Central memory CD8-positive, alpha-beta T cell (primary cell): ENCODE results near the gene SELENOF.

Experiments
- ATAC-seq: fragments of 150-1000 bp; cut with Tn5 transposase; replicated peaks from 2 replicates; pipeline ENCODE4 v1.10.0; 2022; ENCODE audit warnings: mild to moderate bottlenecking, moderate FRiP score, moderate number of reproducible peaks; ENCODE audit not compliant: poor library complexity, severe bottlenecking; ENCODE audit errors: extremely low read depth
- DNase-seq, 2 donors: peaks; one replicate each; pipeline ENCODE4 v3.0.0; 2021; ENCODE audit warnings: low spot score in 2 of 2
- H3K27ac Mint-ChIP-seq: one replicate; pipeline ENCODE4 v1.8.0; 2022; ENCODE audit warnings: low read depth, mild to moderate bottlenecking, moderate library complexity, mixed read lengths
- H3K27me3 Mint-ChIP-seq: one replicate; pipeline ENCODE4 v1.8.0; 2022; ENCODE audit warnings: mixed read lengths
- H3K36me3 Mint-ChIP-seq: one replicate; pipeline ENCODE4 v1.8.0; 2022; ENCODE audit warnings: mild to moderate bottlenecking, moderate library complexity, mixed read lengths; ENCODE audit not compliant: insufficient read depth
- H3K4me1 Mint-ChIP-seq: one replicate; pipeline ENCODE4 v1.8.0; 2022; ENCODE audit warnings: mixed read lengths
- H3K4me3 Mint-ChIP-seq: one replicate; pipeline ENCODE4 v1.8.0; 2022; ENCODE audit warnings: mild to moderate bottlenecking, moderate library complexity, mixed read lengths
- H3K9me3 Mint-ChIP-seq: one replicate; pipeline ENCODE4 v1.8.0; 2022; ENCODE audit warnings: mixed read lengths

SELENOF gene

GRCh38 chr1:86865973-86866637 lies 47.8 kb downstream of the SELENOF start:
- H3K27me3 Mint-ChIP-seq, result no peaks in the 10 kb centered on the region
- H3K4me3 Mint-ChIP-seq, result no peak overlapping the region
- ATAC-seq (no peak), DNase-seq (no peak)
- peaks cover 13% of the 10 kb centered on the region for H3K36me3 Mint-ChIP-seq
- H3K27ac Mint-ChIP-seq, result no peak overlapping the region
- H3K9me3 Mint-ChIP-seq, result no peaks in the 10 kb centered on the region
- H3K4me1 Mint-ChIP-seq, result peaks cover 26% of the 10 kb centered on the region

- Mint-ChIP-seq H3K4me1 (peaks cover 14% of the 10 kb centered on the region), H3K4me3 (no peak overlapping the region), H3K27ac (no peak overlapping the region), H3K27me3 (no peaks in the 10 kb centered on the region), H3K36me3 (peaks cover 18% of the 10 kb centered on the region), H3K9me3 (no peaks in the 10 kb centered on the region)
- DNase-seq, result no peak
- ATAC-seq, result no peak
Measured at GRCh38 chr1:86862920-86863319, 51.0 kb downstream of the SELENOF start.

- no peak for ATAC-seq
- Mint-ChIP-seq H3K4me3 (no peak overlapping the region), H3K27ac (peak overlapping the region; percentile 26), H3K36me3 (peaks cover 18% of the 10 kb centered on the region), H3K4me1 (peaks cover 9% of the 10 kb centered on the region), H3K9me3 (no peaks in the 10 kb centered on the region), H3K27me3 (no peaks in the 10 kb centered on the region)
- no peak for DNase-seq
Measured at GRCh38 chr1:86861424-86861823, 52.5 kb downstream of the SELENOF start.

- DNase-seq (no peak), ATAC-seq (no peak)
- H3K4me3 Mint-ChIP-seq, result no peak overlapping the region
- no peaks in the 10 kb centered on the region for H3K9me3 Mint-ChIP-seq
- peaks cover 14% of the 10 kb centered on the region for H3K36me3 Mint-ChIP-seq
- peaks cover 4% of the 10 kb centered on the region for H3K4me1 Mint-ChIP-seq
- no peak overlapping the region for H3K27ac Mint-ChIP-seq
- H3K27me3 Mint-ChIP-seq, result no peaks in the 10 kb centered on the region
Measured at GRCh38 chr1:86860424-86860823, 53.5 kb downstream of the SELENOF start.

DNA sequence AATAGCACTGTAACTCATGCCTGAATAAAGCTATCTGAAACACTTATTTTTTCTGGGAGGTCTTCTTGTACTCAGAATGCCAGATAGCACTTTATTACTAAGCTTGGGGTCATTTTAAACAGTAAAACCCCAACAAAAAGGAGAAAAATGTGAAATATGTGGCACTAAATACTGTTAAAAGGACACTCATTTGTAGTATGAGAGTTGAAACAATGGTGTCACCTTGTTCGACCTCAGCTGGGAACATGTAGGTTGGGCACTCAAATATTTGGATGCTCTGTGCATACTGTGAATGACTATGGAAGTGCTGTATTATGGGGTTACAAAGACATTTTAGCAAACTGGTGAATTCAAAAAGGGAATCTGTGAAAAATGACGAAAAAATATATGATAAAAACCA lies 53.9 kb downstream of the SELENOF start:
- ATAC-seq (no peak), DNase-seq (no peak)
- Mint-ChIP-seq H3K36me3 (peaks cover 11% of the 10 kb centered on the region), H3K9me3 (no peaks in the 10 kb centered on the region), H3K27ac (no peak overlapping the region), H3K4me3 (no peak overlapping the region), H3K27me3 (no peaks in the 10 kb centered on the region), H3K4me1 (peaks cover under 1% of the 10 kb centered on the region)

- no peaks in the 10 kb centered on the region for H3K27me3 Mint-ChIP-seq
- DNase-seq, result no peak
- peaks cover 9% of the 10 kb centered on the region for H3K36me3 Mint-ChIP-seq
- H3K4me1 Mint-ChIP-seq, result no peaks in the 10 kb centered on the region
- no peak overlapping the region for H3K27ac Mint-ChIP-seq
- ATAC-seq, result no peak
- H3K9me3 Mint-ChIP-seq, result no peaks in the 10 kb centered on the region
- H3K4me3 Mint-ChIP-seq, result no peak overlapping the region
Measured at GRCh38 chr1:86858524-86859261, 55.2 kb downstream of the SELENOF start.

DNA sequence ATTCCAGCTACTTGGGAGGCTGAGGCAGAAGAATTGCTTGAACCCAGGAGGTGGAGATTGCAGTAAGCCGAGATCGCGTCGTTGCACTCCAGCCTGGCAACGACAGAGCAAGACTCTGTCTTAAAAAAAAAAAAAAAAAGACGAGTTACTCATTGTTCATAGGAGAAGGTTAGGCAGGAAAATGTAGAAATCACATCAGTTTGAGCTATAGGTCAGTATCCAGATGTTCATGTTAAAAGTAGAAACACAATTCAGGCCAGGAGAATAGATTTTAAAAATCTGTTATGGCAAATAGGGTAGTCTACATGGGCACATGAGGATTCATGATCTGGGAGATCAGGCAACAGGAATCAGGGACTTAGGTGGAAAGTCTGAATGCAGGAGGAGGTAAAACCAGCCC lies 57.7 kb downstream of the SELENOF start:
- peaks cover 5% of the 10 kb centered on the region for H3K36me3 Mint-ChIP-seq
- no peaks in the 10 kb centered on the region for H3K27me3 Mint-ChIP-seq
- no peak overlapping the region for H3K4me3 Mint-ChIP-seq
- ATAC-seq (no peak), DNase-seq (no peak)
- H3K4me1 Mint-ChIP-seq, result peaks cover 5% of the 10 kb centered on the region
- no peaks in the 10 kb centered on the region for H3K9me3 Mint-ChIP-seq
- no peak overlapping the region for H3K27ac Mint-ChIP-seq

DNA sequence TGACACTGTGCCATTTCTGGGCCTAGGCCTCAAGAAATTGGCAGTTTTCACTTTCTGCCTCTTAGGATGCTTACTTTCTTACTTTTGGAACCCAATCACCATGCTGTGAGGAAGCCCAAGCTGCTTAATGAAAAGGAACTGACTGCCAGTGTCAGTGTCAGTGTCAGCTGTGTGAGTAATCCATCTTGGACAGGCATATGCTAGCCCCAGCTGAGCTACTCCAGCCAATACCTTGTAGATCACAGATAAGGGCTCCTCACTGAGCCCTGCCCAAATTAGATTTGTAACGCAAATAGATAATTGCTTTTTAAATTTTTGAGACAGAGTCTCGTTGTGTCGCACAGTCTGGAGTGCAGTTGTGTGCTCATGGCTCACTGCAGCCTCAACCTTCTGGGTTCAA lies 59.6 kb downstream of the SELENOF start:
- Mint-ChIP-seq H3K9me3 (no peaks in the 10 kb centered on the region), H3K36me3 (peaks cover 2% of the 10 kb centered on the region), H3K4me3 (no peak overlapping the region), H3K27ac (no peak overlapping the region), H3K27me3 (peaks cover 11% of the 10 kb centered on the region), H3K4me1 (peaks cover 5% of the 10 kb centered on the region)
- ATAC-seq, result no peak
- no peak for DNase-seq

DNA sequence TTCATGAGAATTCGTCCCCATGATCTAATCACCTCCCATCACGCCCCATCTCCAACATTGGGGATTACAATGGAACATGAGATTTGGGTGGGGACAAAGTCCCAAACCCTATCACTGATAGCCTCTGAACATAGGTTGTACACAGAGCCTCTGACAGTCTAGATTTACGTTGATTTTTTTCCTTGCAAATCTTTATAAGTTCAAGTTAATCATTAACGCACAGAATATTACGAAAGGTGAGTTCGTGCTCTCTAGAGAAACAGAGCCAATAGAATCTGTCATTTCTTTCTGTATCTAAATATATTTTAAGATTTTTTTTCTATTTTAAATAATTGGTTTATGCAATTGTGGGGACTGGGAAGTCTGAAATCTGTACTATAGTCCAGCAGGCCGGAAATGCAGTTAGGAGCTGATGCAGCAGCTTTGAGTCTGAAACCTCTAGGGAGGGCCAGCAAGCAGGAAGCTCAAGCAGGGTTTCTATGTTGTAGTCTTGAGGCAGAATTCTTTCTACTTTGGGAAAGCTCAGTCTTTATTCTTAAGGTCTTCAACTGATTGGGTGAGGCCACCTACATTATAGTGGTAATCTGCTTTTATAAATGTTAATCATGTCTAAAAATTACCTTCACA lies 61.0 kb downstream of the SELENOF start:
- Mint-ChIP-seq H3K36me3 (no peaks in the 10 kb centered on the region), H3K27me3 (peaks cover 15% of the 10 kb centered on the region), H3K4me3 (no peak overlapping the region), H3K9me3 (no peaks in the 10 kb centered on the region), H3K4me1 (peaks cover 5% of the 10 kb centered on the region), H3K27ac (no peak overlapping the region)
- DNase-seq (no peak), ATAC-seq (no peak)

- Mint-ChIP-seq H3K4me3 (no peak overlapping the region), H3K9me3 (no peaks in the 10 kb centered on the region), H3K36me3 (no peaks in the 10 kb centered on the region), H3K27me3 (peaks cover 15% of the 10 kb centered on the region), H3K4me1 (peaks cover 5% of the 10 kb centered on the region), H3K27ac (no peak overlapping the region)
- ATAC-seq, result no peak
- DNase-seq, result no peak
Measured at GRCh38 chr1:86852289-86852688, 61.6 kb downstream of the SELENOF start.

DNA sequence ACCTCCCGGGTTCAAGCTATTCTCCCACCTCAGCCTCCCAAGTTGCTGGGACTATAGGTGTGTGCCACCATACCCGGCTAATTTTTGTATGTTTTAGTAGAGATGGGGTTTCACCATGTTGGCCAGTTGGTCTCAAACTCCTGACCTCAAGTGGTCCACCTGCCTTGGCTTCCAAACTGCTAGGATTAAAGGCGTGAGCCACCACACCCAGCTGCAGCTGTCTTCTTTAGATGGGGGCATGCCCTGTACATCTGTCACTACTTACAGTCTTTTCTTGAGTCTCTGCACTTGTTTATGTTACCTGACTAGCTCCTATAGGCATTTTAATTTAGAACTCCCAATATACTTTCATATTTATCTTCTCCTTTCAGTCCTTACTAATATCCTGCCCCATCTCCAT lies 64.2 kb downstream of the SELENOF start:
- Mint-ChIP-seq H3K27me3 (peaks cover 15% of the 10 kb centered on the region), H3K9me3 (no peaks in the 10 kb centered on the region), H3K4me3 (no peak overlapping the region), H3K27ac (no peak overlapping the region), H3K36me3 (no peaks in the 10 kb centered on the region), H3K4me1 (peaks cover 5% of the 10 kb centered on the region)
- ATAC-seq (no peak), DNase-seq (no peak)

DNA sequence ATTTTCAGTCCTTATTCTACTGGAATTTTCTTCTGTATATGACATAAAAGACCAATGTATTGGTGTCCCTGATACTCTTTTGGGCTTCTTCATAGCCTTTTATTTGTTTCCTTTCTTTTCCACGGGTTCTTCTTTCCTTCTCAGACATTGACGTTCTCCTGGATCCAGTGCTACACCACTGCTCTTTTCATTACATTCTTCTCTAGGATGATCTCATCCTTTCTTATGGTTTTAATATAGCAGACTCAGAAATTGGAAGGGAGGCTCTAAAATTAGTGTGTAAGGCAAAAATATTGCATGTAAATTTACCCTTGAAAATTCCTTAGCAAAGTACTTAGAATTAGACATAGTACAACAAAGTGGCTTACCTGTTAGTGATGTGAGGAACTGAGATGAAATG lies 65.3 kb downstream of the SELENOF start:
- no peak overlapping the region for H3K27ac Mint-ChIP-seq
- H3K4me3 Mint-ChIP-seq, result no peak overlapping the region
- H3K4me1 Mint-ChIP-seq, result peaks cover 5% of the 10 kb centered on the region
- no peaks in the 10 kb centered on the region for H3K9me3 Mint-ChIP-seq
- DNase-seq, result no peak
- ATAC-seq, result no peak
- peaks cover 18% of the 10 kb centered on the region for H3K27me3 Mint-ChIP-seq
- no peaks in the 10 kb centered on the region for H3K36me3 Mint-ChIP-seq

DNA sequence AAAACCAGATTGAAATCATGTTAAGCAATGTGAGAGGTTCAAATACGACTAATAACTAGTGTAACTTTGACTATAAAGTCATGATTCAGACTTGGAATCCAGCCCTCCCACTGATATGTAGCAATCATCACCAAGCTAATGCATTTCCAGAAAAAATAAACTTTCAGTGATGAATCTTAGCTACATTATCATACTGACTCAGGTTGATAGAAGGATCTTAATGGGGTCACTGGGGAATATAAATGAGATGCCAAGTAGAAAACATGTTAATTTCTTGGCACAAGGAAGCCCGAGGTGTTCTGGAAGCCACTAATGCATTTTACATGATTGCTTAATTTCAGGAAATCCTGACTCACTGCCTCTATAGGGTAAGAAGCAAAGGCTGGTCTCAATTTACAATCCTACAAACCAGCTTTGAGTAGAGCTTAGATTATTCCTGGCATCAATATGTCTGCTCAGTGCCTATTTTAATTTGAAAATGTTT lies 67.7 kb downstream of the SELENOF start:
- no peak overlapping the region for H3K27ac Mint-ChIP-seq
- H3K4me1 Mint-ChIP-seq, result no peaks in the 10 kb centered on the region
- no peaks in the 10 kb centered on the region for H3K9me3 Mint-ChIP-seq
- ATAC-seq, result no peak
- no peak overlapping the region for H3K4me3 Mint-ChIP-seq
- H3K27me3 Mint-ChIP-seq, result peaks cover 26% of the 10 kb centered on the region
- DNase-seq, result no peak
- no peaks in the 10 kb centered on the region for H3K36me3 Mint-ChIP-seq
